Measurements from ENCODE around the gene ADAMTS17. TPM values are rescaled to one million over a fixed set of nuclear protein-coding genes. Genes with fewer than 3 reads are reported as not detected.

Gene ADAMTS17
- total and polyA plus RNA-seq, 2 experiments from 2014 or later = 3.7 to 4.4 TPM

- H3K4me3 ChIP-seq = no peak overlapping the region
Observed at GRCh38 chr15:100297812-100298211, 44.0 kb downstream of the ADAMTS17 start.

GRCh38 chr15:100295939-100296565 is 45.7 kb downstream of the ADAMTS17 start:
- H3K9me3 ChIP-seq (ENCODE audit: low read depth) = peaks cover 3% of the 10 kb centered on the region
- H3K79me2 ChIP-seq = no peaks in the 10 kb centered on the region
- H3K9me2 ChIP-seq (replicated peaks; ENCODE audit: insufficient read depth) = no peaks in the 10 kb centered on the region
- H3K27ac ChIP-seq = no peak overlapping the region
- no peak for DNase-seq (ENCODE audit: low spot score)
- WGBS (ENCODE audit: low lambda C conversion rate, missing lambda C conversion rate) = 95% methylated on average over 8 of the region's 8 CpGs
- no peaks in the 10 kb centered on the region for H3K4me1 ChIP-seq (ENCODE audit: insufficient read depth)
- H3K27me3 ChIP-seq = no peaks in the 10 kb centered on the region
- H3K4me3 ChIP-seq = no peak overlapping the region
- H3K4me2 ChIP-seq = no peak overlapping the region
- TF ChIP-seq EZH2 (IDR thresholded peaks at IDR 0.05; ENCODE audit: borderline replicate concordance) (no peak), EZH2phosphoT487 (IDR thresholded peaks at IDR 0.05; ENCODE audit: low read depth, severe bottlenecking, unreplicated experiment) (no peak), CTCF (IDR thresholded peaks at IDR 0.05; ENCODE audit: poor library complexity) (no peak)
- no peak overlapping the region for H2AFZ ChIP-seq
- no peaks in the 10 kb centered on the region for H3K36me3 ChIP-seq (replicated peaks; ENCODE audit: insufficient read depth, low read depth)
- H4K20me1 ChIP-seq (ENCODE audit: insufficient read depth, poor library complexity, severe bottlenecking) = no peaks in the 10 kb centered on the region

More at GRCh38 chr15:100297812-100298211, 44.0 kb downstream of the ADAMTS17 start:
- no peaks in the 10 kb centered on the region for H3K27me3 ChIP-seq
- H3K4me1 ChIP-seq (ENCODE audit: insufficient read depth) = no peaks in the 10 kb centered on the region
- H4K20me1 ChIP-seq (ENCODE audit: insufficient read depth, poor library complexity, severe bottlenecking) = no peaks in the 10 kb centered on the region
- peaks cover 3% of the 10 kb centered on the region for H3K9me3 ChIP-seq (ENCODE audit: low read depth)
- no peaks in the 10 kb centered on the region for H3K9me2 ChIP-seq (replicated peaks; ENCODE audit: insufficient read depth)
- H2AFZ ChIP-seq = no peak overlapping the region
- no peaks in the 10 kb centered on the region for H3K79me2 ChIP-seq
- no peak overlapping the region for H3K27ac ChIP-seq
- no peaks in the 10 kb centered on the region for H3K36me3 ChIP-seq (replicated peaks; ENCODE audit: insufficient read depth, low read depth)
- no peak for TF ChIP-seq EZH2phosphoT487 (IDR thresholded peaks at IDR 0.05; ENCODE audit: low read depth, severe bottlenecking, unreplicated experiment)
- TF ChIP-seq CTCF (IDR thresholded peaks at IDR 0.05; ENCODE audit: poor library complexity) = no peak
- TF ChIP-seq EZH2 (IDR thresholded peaks at IDR 0.05; ENCODE audit: borderline replicate concordance) = no peak
- 75% methylated on average over 9 of the region's 9 CpGs for WGBS (ENCODE audit: low lambda C conversion rate, missing lambda C conversion rate)
- no peak overlapping the region for H3K4me2 ChIP-seq
- DNase-seq (ENCODE audit: low spot score) = no peak

- Histone ChIP-seq H4K20me1 (ENCODE audit: insufficient read depth, poor library complexity, severe bottlenecking) (no peaks in the 10 kb centered on the region), H3K79me2 (no peaks in the 10 kb centered on the region), H3K4me3 (no peak overlapping the region), H3K9me3 (ENCODE audit: low read depth) (no peaks in the 10 kb centered on the region), H3K36me3 (replicated peaks; ENCODE audit: insufficient read depth, low read depth) (no peaks in the 10 kb centered on the region), H3K4me2 (no peak overlapping the region), H2AFZ (no peak overlapping the region), H3K9me2 (replicated peaks; ENCODE audit: insufficient read depth) (no peaks in the 10 kb centered on the region), H3K4me1 (ENCODE audit: insufficient read depth) (no peaks in the 10 kb centered on the region), H3K27me3 (no peaks in the 10 kb centered on the region), H3K27ac (no peak overlapping the region)
- no peak for DNase-seq (ENCODE audit: low spot score)
- no peak for TF ChIP-seq CTCF (IDR thresholded peaks at IDR 0.05; ENCODE audit: poor library complexity)
- TF ChIP-seq EZH2phosphoT487 (IDR thresholded peaks at IDR 0.05; ENCODE audit: low read depth, severe bottlenecking, unreplicated experiment) = no peak
- no peak for TF ChIP-seq EZH2 (IDR thresholded peaks at IDR 0.05; ENCODE audit: borderline replicate concordance)
- over 99% methylated on average over 32 of the region's 35 CpGs for WGBS (ENCODE audit: low lambda C conversion rate, missing lambda C conversion rate)
Observed at GRCh38 chr15:100292010-100292409, 49.8 kb downstream of the ADAMTS17 start.

All from hepatocyte (in vitro differentiated cells).